ENCODE results near the gene ZNF420. TPM values are rescaled to one million over a fixed set of nuclear protein-coding genes. Genes with fewer than 3 reads are reported as not detected.

The ZNF420 gene
- total and polyA plus RNA-seq, 2 of the 13 experiments (the other 11 are each of a cell fraction or from before 2014, with no cell fraction given), result 1.4 to 6.6 TPM

- TF ChIP-seq, protein P1, sequence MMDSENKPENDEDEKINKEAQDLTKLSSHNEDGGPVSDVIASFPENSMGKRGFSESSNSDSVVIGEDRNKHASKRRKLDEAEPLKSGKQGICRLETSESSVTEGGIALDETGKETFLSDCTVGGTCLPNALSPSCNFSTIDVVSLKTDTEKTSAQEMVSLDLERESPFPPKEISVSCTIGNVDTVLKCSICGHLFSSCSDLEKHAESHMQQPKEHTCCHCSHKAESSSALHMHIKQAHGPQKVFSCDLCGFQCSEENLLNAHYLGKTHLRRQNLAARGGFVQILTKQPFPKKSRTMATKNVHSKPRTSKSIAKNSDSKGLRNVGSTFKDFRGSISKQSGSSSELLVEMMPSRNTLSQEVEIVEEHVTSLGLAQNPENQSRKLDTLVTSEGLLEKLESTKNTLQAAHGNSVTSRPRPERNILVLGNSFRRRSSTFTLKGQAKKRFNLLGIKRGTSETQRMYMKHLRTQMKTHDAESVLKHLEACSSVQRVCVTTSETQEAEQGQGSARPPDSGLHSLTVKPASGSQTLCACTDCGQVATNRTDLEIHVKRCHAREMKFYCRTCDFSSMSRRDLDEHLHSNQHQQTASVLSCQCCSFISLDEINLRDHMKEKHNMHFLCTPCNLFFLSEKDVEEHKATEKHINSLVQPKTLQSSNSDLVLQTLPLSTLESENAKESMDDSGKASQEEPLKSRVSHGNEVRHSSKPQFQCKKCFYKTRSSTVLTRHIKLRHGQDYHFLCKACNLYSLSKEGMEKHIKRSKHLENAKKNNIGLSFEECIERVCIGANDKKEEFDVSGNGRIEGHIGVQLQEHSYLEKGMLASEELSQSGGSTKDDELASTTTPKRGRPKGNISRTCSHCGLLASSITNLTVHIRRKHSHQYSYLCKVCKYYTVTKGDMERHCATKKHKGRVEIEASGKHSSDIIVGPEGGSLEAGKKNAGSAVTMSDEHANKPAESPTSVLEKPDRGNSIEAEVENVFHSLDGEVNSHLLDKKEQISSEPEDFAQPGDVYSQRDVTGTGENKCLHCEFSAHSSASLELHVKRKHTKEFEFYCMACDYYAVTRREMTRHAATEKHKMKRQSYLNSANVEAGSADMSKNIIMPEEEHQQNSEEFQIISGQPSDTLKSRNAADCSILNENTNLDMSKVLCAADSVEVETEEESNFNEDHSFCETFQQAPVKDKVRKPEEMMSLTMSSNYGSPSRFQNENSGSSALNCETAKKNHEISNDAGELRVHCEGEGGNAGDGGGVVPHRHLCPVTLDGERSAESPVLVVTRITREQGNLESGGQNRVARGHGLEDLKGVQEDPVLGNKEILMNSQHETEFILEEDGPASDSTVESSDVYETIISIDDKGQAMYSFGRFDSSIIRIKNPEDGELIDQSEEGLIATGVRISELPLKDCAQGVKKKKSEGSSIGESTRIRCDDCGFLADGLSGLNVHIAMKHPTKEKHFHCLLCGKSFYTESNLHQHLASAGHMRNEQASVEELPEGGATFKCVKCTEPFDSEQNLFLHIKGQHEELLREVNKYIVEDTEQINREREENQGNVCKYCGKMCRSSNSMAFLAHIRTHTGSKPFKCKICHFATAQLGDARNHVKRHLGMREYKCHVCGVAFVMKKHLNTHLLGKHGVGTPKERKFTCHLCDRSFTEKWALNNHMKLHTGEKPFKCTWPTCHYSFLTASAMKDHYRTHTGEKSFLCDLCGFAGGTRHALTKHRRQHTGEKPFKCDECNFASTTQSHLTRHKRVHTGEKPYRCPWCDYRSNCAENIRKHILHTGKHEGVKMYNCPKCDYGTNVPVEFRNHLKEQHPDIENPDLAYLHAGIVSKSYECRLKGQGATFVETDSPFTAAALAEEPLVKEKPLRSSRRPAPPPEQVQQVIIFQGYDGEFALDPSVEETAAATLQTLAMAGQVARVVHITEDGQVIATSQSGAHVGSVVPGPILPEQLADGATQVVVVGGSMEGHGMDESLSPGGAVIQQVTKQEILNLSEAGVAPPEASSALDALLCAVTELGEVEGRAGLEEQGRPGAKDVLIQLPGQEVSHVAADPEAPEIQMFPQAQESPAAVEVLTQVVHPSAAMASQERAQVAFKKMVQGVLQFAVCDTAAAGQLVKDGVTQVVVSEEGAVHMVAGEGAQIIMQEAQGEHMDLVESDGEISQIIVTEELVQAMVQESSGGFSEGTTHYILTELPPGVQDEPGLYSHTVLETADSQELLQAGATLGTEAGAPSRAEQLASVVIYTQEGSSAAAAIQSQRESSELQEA (CRISPR knock-in tag; IDR thresholded peaks at IDR 0.05; ENCODE audit: not compliant biosample characterization), result no peak
- TF ChIP-seq CBFB (CRISPR knock-in tag; IDR thresholded peaks at IDR 0.05), result no peak
- no peak for TF ChIP-seq CHD4 (IDR thresholded peaks at IDR 0.05; ENCODE audit: borderline replicate concordance, low read length)
- no peak for TF ChIP-seq ZC3H13 (CRISPR knock-in tag; IDR thresholded peaks at IDR 0.05)
- TF ChIP-seq NKX3-1 (CRISPR knock-in tag; IDR thresholded peaks at IDR 0.05), result no peak
- no peak for TF ChIP-seq ZZZ3 (CRISPR knock-in tag; IDR thresholded peaks at IDR 0.05; ENCODE audit: borderline replicate concordance)
These were observed 70.0 kb downstream of the ZNF420 start (continued) for GRCh38 chr19:37148214-37148613.

Data from HepG2 (cell line).